GM19467 (cell line): ENCODE measurements around the gene ZFP90.

ENCODE experiments used
- ATAC-seq: cut with Tn5 transposase; IDR thresholded peaks from one replicate; pipeline ENCODE4 v1.9.1; 2021; ENCODE audit warnings: mild to moderate bottlenecking, moderate library complexity; ENCODE audit not compliant: unreplicated experiment

Gene ZFP90

DNA sequence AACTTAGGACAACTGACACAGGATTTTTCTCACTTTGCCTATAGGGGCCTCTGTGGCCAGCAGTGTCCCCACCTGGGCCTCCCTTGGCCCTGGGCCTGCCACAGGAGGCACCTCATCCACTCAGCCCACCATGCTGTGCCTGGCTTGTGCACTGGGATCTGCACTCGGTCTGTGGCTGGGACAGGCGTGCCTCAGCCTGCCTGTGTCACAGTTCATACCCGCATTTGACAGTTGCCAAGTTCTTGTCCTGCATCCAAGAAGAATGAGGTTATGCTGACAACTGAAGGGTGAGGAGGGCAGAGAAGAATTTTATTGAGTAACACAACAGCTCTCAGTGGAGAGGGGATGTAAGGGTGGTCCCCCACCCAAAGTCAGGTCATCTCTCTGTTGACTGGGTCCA, 36.0 kb downstream of the ZFP90 start:
- ATAC-seq: no peak

DNA sequence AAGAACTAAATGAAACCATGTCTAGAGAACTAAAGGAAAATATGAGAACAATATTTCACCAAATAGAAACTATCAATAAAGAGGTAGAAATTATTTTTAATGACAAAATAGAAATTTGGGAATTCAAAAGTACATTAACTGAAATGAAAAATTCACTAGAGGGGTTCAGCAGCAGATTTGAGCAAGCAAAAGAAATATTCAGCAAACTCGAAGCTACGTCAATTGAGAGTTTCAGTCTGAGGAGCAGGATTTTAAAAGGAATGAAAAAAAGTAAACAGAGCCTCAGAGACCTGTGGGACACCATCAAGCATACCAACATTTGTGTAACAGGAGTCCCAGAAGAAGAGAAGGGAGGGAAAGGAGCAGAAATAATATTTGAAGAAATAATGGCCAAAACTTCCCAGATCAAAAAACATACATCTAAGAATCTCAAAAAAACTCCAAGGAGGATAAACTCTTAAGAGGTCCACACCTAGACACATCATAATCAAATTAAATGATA, 38.3 kb downstream of the ZFP90 start:
- ATAC-seq: no peak

DNA sequence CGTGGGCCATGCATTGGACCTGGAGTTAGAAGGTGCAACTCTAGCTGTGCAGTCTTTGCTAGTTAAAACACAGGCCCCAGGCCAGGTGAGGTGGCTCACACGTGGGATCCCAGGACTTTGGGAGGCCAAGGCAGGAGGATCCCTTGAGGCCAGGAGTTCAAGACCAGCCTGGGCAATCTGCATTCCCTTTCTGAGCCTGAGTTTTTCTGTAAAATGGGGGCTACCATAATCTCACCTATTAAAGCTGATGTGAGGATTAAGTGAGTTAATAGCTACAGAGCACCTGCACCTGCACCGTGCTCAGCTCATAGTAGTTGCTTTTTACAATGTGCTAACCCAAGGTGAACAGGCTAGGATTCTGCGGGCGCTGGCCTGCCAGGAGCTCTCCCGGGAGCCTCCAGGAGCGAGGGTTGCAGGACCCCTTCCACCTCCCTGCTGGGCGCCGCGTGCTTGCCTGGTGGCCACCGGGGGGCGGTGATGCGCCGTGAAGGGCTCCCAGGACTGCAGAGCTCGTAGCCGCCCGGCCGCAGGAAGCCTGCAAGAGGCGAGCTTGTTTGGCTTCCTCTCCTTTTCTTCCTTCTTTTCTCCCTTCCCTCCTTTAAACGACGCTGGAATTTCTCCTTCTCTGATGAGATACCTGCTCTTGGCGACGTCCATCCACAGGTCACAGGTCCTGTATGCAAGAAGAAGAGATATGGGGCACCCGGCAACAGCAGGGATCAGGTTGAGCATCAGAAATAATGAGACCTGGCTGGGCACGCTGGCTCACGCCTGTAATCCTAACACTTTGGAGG, 51.3 kb downstream of the ZFP90 start:
- no peak for ATAC-seq

DNA sequence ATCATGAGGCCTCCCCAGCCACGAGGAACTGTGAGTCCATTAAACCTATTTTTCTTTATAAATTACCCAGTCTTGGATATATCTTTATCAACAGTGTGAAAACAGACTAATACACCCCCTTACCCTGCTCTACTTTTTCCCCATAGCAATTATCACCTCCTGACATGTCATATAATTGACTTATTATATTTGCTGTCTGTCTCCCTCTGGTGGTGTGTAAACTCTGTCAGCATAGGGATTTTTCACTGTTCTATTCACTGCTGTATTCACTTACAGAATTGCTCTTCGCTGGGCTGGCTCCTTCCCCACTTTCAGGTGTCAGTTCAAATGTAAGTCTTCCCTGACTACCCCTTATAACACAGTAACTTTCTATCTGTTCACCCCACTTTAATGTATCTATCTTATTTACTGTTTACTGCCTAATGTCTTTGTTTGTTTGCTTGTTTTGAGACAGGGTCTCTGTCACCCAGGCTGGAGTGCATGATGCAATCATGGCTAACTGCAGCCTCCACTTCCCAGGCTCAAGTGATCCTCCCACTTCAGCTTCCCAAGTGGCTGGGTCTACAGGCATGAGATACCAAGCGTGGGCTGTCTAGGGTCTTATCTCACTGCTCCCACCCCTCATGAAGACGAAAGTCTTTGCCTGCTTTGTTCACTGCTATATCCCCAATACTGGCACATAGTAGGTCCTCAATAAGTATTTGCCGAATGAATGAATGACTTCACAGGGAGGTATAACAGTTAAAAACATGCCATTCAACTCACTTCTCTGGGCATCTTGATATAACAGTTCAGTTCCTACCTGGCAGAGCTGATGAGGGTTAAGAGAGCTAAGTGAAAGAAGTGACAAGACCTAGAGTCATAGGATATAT, 53.6 kb downstream of the ZFP90 start:
- no peak for ATAC-seq

DNA sequence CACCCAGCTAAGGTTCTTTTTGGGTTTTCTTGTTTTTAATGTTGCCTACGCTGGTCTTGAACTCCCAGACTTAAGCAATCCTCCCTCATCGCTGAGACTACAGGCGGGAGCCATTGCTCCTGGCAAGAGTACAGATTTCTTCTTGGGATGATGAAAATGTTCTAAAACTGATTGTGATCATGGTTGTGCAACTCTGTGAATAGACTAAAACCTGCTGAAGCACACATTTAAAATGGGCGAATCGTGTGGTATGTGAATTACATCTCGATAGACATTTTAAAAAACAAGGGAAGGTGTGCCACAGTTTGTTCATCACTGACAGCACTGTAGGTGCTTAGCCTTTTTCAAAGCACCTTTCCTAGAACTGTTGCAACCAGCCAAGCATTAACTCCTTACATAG, 57.2 kb downstream of the ZFP90 start:
- ATAC-seq: no peak

DNA sequence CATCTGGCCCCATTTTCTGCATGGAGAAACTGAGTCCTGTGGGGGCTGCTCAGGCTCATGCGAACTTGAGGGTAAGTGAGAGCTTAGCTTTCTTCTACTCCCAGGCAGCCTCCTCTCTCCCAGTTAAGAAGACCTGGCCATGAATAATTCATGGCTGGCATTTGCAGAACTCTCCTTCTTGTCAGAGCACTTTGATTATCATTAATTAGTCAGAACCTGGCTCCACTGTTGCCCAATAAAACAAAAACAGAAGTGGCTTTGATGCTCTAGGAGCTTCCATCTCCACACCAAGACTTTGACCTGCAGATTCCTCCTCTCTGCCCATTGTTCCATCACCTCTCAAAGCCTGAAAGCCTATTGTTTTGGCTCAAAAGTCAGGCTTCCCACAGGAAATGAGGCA, 60.5 kb downstream of the ZFP90 start:
- ATAC-seq: no peak

DNA sequence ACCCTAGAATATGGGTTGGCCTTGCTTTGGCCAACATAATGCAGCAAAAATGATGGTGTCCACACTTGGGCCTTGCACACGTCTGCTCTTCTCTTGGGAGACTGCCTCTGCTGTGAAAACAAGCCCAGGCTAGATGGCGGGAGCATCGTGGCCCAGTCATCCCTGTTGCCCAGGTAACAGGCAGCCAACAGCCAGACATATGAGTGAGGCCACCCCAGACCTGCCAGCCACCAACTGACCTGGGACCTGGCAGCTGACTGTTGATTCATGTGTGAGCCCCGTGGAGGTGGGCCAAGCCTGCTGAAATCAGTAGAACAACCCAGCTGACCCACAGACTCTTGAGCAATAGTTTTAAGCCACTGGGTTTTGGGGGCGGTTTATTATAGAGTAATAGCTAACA, 66.7 kb downstream of the ZFP90 start:
- ATAC-seq: no peak

DNA sequence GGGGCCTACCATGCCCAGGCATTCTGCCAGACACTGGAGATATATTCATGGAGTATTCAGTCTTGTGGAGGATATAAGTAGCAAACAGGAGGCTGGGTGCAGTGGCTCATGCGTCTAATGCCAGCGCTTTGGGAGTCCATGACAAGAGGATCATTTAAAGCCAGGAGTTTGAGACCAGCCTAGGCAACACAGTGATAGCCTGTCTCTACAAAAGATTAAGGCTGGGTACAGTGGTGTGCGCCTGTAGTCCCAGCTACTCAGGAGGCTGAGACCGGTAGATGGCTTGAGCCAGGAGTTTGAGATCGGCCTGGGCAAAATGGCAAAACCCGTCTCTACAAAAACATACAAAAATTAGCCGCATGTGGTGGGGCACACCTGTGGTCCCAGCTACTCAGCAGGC, 68.4 kb downstream of the ZFP90 start:
- no peak for ATAC-seq

DNA sequence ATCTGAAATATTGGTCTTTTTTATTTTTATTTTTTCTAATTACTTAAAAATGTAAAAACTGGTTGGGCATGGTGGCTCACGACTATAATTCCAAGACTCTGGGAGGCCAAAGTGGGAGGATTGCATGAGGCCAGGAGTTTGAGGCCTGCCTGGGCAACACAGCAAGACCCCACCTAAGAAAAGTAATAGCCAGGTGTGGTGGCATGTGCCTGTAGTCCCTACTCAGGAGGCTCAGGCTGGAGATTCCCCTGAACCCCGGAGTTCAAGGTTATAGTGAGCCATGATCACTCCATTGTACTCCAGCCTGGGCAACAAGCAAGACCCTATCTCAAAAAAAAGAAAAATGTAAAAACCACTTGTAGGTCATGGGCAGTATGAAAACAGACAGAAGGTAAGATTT, 69.2 kb downstream of the ZFP90 start:
- ATAC-seq: no peak

DNA sequence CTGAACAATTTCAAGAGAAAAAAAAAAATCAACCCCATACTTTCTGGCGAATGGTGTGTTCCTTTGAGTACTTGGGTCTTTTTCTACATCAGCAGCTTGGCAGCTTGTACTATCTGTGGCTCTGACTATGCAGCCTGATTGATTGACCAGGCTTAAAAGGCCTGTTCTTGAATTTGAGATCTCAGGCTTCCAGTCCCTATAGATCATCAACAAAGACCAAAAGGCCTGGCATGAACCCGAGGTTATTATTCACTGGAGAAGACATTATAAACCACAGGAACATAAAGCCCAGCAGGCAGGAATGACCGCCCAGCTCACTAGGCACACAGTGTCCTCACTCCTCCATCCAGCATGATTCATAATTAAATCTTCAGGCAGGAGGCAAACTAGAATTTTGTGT, 73.9 kb downstream of the ZFP90 start:
- ATAC-seq: no peak

DNA sequence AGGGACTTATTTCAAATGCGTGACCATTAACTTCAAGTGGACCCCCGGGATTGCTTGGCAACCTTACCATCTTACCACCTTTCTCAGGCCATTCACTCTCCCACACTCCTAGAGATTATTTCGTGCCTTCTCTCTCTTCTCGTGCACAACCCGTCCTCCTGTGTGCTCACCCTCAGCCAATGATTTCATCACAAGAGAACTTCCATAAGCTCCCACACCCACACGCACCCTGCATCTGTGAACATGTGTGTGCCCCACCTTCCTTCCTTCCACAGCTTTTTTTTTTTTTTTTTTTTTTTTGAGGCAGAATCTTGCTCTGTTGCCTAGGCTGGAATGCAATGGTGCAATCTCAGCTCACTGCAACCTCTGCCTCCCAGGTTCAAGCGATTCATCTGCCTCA, 78.6 kb downstream of the ZFP90 start:
- ATAC-seq: no peak
